NCI-H526 (cell line): ENCODE data around the gene DALRD3.
"Not testable (repeated sequence)": the region's sequence is repeated elsewhere in the genome, so short reads cannot be mapped to it uniquely, and the experiment has no call there.

Experiments
- DNase-seq, 2 experiments: peaks; one replicate each; lab custom pipeline; 2025; lab: John Stamatoyannopoulos, UW

Gene DALRD3

DNA sequence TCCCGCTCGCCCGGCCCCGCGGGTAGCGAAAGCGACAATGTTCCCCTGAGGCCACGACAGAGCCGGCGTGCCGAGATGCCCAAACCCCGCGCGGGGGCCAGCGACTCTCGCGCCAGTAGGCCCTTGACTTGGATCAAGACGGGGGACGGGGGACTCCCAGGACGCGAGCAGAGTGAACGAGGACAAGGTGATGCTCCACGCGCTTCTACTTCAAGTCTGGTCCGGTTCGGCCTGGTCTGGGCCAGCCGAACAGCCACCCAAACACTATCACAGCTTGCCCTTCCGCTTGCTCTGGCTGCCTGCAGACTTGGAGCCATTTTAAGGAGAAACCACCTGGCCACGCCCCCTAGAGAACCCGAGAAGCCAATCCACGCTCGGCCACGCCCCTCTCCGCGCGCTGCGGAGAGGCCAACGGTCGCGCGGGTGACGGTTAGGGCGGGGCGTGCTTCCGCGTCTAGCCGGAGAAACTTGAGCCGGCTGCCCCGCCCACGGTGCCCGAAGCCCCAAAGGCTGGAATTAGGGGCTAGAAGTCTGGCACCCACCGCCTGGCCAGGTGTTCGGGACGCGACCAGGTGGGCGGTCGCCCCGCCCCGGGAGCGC, 2.9 kb upstream of the DALRD3 start:
- peak; percentile 96 to 100 for DNase-seq

DNA sequence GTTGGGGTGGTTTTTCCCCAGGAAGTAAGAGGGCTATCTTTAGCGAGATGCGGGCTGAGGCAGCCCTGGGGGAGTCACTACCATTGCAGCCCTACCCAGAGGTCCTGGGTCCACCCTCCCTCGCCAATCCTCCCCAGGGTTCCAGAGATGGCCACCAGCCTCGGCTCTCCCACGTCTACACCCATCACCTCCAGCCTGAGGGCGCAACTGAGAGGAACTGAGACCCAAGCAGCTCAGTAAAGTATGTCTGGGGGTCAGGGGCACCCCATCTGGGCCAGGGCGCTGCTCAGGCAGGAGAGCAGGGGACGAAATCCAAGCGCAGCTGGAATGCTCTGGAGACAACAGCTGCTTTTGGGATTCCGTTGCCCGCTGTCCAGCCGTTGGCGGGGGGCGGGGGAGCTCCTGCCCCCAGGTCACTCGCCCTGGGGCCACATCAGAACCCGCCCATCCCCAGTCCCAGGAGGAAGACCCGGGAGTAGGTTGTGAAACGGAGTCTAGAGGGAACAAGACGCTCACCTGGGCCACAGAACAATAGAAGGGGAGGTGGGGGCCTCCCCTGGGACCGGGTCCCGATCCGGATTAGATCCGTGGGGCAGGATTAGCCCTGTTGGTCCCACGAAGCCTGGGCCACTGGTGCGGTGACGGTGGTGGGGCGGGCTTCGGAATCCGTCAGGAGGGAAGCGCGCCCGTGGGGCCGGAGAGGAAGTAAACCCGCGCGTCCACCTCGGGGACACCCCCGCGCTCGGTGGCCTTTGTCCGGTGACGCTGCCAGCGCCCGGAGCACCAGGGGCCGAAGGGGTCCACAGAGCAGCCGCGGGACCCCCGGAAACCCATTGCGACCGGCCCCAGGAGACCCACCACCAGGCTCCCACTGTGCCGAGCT, 2.2 kb upstream of the DALRD3 start:
- peak; percentile 48 to 71 for DNase-seq

DNA sequence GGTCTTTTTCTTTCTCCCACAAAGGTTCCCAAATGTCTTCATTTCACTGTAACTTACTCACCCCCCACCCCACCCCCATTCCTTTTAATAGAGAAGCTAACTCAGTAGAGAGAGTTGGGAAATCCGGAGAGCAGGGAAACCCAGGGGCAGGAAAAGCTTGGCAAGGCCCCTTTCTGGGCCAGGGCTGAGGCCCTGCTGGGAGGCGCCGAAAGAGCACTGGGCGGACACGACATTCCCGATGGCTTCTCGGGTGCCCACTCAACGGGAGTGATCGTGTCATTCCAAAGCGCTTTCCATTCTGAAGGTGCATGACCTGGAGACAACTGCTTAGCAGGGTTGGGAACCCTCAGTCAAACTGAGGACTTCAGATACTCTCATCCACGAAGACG, 1.6 kb upstream of the DALRD3 start:
- DNase-seq = peak in 1 of 2 experiments; percentile 47

DNA sequence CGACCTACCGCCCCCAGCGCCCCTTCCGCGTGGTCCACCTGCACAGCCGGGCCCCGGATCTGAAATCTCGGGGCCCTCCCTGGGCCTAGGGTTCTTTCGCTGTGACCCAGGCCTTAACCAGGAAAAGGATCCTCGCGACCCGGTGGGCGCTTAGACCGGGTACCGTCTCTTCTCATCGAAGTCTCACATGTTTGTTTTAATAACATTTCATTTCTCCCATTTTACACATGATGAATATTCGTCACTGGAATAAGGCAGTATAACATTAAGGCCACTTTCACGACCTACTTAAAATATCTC, 277 bp upstream of the DALRD3 start:
- DNase-seq = no peak

DNA sequence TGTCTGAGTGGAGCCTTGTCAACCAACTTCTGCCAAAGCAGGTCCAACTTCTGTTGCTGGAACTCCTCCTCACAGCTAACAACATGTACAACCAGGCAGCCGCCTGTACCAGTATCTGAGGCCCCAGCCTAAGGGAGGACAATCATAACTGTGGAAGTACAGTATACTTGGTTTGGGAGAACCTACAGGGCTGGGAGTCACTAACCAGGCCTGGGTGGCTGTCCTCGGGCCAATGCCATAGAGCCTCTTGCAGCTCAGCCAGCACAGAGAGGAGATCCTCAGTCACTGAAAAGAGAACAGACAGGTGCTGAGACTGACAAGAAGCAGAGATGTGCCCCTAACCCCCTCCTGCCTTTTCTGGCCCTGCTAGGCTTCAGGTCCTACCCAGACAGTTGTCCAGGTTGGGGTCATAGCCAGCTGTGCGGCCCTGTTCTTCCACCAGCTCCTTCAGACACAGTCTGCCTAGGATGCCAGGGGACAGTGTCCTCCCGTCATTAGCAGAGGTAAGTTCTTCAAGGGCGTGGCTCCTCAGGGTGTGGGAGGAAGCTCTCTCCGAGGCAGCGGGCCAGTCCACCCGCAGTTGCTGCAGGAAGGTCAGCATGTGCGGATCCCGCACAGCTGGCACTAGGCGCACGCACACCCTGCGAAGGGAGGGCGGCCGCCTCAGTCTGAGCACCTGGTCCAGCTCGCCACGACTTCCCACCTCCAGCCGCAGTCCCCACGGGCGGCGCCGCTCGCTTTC, 980 bp downstream of the DALRD3 start:
- peak in 1 of 2 experiments; percentile 27 for DNase-seq

DNA sequence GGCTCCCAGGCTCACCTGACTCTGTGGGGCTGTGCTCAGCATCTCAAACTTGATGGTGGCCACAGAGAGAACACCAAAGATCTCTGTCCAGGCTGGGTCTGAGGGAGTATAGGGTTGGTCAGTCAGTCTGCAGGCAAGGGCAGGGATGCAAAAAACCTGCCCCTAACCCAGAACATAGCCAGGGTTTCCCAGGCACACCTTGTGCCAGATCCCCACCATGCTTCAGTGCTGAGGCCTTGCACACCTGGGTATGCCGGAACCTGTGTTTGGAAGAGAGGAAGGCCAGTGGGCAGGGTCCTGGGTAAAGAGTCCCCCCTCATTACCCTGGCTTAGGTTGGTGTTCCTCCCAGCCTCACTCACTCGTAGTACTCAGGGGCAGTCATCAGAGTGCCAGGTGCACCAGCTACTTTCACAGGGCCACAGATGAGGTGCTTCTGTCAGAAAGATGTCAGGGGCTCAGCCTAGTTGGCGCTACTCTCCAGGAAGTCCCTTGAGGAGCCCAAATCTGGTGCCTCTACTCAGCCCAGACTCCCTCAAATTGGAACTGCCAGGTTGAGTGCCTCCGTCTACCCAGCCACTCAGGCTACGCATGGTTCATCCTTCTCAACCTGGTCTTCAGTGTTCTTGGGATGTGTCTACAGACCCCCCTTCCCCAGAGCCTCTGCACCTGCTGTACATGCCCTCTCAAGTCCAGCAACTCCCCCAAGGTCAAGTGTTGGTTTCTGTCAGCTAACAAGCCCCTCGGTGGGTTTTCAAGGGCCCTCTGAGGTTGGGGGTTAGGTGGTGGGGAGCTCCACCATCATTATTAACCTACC, 1.8 kb downstream of the DALRD3 start:
- peak in 1 of 2 experiments; percentile 13 for DNase-seq

DNA sequence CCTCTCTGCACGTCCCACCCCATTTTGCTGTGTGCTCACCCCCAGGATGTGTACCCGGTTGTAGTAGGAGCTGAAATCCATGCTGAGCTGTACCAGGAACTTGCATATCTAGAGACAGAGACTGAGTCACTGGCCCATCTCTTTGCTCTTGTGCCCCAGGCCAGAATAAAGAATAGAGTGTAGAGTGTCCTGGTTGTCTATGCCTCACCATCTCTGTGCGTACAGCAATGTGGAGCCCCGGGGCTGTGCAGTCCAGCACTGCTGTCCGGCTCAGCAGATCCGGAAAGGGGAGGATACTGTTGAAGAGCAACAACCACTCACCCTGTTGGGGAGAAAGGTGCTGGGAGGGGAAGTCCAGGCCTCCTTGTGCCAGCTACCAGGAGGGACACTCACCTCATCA, 2.6 kb downstream of the DALRD3 start:
- no peak for DNase-seq

DNA sequence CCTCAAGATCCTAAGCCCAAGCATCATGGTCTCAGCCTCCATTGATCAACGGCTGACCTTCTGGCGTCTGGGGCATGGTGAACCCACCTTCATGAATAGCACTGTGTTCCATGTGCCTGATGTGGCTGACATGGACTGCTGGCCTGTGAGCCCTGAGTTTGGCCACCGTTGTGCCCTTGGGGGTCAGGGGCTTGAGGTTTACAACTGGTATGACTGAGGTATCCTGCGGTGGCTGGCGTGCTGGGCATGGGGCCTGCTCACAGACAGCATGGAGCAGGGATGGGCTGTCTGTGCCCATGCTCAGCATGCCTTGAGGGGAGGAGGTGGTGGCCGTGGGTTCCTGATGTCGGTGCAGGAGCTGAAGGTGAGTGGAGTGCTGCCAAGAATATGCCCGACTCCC, 3.3 kb downstream of the DALRD3 start:
- no peak for DNase-seq

DNA sequence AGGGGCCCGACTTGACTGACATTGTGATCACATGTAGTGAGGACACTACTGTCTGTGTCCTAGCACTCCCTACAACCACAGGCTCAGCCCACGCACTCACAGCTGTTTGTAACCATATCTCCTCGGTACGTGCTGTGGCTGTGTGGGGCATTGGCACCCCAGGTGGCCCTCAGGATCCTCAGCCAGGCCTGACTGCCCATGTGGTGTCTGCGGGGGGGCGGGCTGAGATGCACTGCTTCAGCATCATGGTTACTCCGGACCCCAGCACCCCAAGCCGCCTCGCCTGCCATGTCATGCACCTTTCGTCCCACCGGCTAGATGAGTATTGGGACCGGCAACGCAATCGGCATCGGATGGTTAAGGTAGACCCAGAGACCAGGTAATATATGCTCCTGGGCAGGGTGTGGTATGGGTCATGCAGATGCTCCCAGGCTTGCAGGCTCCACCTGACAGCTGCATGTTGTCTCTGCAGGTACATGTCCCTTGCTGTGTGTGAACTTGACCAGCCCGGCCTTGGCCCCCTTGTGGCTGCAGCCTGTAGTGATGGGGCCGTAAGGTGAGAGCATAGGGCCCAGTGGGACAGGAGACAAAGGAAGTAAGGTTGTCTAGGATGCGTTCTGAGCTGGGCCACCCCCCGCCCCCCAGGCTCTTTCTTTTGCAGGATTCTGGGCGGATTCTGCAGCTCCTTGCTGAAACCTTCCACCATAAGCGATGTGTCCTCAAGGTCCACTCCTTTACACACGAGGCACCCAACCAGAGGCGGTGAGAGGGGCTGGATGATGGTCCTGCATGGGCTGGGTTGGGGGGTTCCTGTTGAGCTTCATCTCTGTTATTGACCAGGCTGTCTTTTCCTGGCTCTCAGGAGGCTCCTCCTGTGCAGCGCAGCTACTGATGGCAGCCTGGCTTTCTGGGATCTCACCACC, 4.4 kb downstream of the DALRD3 start:
- DNase-seq = peak; percentile 52 to 77

DNA sequence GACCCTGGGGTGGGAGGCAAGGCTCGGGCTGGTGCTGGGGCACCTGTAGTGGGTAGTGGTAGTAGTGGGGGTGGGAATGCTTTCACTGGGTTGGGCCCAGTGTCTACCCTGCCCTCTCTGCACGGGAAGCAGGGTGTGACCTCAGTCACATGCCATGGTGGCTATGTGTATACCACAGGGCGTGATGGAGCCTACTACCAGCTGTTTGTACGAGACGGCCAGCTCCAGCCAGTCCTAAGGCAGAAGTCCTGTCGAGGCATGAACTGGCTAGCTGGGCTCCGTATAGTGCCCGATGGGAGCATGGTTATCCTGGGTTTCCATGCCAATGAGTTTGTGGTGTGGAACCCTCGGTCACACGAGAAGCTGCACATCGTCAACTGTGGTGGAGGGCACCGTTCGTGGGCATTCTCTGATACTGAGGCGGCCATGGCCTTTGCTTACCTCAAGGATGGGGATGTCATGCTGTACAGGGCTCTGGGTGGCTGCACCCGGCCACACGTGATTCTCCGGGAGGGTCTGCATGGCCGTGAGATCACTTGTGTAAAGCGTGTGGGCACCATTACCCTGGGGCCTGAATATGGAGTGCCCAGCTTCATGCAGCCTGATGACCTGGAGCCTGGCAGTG, 5.2 kb downstream of the DALRD3 start:
- DNase-seq = no peak

DNA sequence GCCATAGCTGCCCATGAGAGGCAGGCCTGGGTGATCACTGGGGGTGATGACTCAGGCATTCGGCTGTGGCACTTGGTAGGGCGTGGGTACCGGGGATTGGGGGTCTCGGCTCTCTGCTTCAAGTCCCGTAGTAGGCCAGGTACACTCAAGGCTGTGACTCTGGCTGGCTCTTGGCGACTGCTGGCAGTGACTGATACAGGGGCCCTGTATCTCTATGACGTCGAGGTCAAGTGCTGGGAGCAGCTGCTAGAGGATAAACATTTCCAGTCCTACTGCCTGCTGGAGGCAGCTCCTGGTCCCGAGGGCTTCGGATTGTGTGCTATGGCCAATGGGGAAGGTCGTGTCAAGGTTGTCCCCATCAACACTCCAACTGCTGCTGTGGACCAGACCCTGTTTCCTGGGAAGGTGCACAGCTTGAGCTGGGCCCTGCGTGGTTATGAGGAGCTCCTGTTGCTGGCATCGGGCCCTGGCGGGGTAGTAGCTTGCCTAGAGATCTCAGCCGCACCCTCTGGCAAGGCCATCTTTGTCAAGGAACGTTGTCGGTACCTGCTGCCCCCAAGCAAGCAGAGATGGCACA, 5.9 kb downstream of the DALRD3 start:
- no peak for DNase-seq

DNA sequence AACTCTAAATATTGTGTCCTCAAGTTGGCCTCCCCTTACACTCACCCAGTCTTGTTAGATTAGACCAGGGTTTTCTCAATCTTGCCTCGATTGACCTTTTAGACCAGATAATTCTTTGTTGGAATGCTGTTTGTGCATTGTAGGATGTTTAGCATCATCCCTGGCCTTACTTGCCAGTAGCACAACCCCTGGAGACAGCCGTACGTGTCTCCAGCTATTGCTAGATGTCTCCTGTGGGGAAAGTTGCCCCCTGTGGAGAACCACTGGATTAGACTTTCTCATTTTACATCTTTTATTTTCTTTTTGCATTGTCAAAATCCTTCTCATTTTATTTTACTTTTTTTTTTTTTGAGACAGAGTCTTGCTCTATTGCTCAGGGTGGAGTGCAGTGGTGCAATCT, 9.0 kb downstream of the DALRD3 start:
- no peak for DNase-seq

DNA sequence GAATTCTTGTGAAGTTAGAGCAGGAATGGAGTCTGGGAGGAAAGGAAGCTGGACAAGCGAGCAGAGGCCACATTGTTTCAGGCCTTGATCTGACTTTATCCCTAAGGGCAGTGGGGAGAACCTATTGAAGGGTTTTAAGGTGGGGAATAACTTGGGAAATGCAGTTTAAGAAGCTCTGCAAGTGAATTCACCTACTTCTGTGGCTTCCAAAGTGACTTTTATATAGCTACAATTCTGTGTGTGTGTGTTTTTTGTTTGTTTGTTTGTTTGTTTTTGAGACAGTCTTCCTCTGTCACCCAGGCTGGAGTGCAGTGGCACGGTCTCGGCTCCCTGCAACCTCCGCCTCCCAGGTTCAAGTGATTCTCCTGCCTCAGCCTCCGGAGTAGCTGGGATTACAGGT, 9.8 kb downstream of the DALRD3 start:
- DNase-seq = not testable (repeated sequence)

DNA sequence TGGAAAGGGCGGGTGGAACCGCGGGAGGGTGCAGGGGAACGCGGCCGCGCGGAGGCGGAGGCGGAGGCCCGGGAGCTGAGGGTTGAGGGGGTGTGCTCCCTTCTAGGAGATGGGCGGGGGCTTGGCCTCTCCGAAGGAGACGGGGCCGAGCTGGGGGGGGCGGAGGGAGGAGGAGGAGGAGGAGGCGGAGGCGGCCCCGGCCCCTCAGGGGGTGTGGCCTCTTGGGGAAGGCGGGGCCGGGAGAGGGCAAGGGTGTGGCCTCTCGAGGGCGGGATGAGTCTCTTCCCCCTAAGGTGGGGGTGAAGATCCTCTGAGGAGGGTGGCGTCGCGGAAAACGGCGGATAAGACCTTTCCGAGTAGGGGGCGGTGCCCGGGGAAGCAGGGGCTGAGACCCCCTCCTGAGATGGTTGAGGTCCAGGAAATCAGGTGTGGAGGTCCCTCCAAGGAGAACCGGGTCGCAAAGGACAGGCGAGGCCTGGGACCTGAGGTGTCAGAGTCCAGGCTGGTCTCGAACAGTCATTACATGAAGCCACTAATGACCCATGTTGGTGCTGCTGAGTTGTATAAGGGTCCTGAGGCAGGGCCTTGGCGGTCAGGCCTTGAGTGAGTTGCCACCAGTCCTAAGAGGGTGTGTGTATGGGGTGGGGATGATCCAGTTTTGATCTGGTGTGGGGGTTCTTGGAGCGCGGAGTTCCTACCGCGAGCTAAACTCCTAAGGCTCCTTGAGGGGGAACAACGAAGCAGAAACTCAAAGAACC, 10.4 kb downstream of the DALRD3 start:
- peak; percentile 26 to 87 for DNase-seq

DNA sequence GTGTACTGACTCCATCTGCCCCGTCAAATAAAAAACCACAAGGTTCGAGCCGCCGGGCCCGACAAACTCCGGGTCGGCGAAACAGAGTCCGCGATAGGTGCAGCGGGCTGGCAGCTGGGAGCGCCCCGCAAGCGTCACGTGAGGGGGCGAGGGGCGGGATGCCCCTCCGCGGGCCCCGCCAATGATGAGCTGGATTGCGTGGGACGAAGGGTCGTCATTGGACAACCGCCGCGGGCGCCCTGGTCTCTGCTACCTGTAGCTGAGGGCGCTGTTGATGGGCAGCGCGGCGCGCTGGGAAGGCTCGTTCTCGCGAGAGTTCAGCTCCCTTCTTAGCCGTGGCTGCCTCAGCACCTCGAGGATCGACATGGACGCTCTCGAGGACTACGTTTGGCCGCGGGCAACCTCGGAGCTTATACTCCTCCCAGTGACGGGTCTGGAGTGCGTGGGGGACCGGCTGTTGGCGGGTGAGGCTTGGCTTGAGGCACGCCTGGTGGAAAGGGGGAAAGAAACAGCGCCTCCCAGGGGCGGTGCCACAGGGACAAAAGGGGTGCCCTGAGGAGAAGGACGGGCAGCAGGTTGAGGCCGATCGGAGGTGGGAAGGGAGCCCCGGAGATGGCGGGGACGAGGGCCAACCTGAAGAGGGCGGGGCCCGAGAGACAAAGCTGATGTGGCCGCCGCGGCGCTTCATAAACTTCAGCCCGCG, 11.2 kb downstream of the DALRD3 start, which contains the start of gene WDR6:
WDR6 (plus strand) TSS at position 324 of the 703 bp plus-strand sequence; CDS start at position 365, 41 bp downstream.
- DNase-seq = peak; percentile 94 to 98

DNA sequence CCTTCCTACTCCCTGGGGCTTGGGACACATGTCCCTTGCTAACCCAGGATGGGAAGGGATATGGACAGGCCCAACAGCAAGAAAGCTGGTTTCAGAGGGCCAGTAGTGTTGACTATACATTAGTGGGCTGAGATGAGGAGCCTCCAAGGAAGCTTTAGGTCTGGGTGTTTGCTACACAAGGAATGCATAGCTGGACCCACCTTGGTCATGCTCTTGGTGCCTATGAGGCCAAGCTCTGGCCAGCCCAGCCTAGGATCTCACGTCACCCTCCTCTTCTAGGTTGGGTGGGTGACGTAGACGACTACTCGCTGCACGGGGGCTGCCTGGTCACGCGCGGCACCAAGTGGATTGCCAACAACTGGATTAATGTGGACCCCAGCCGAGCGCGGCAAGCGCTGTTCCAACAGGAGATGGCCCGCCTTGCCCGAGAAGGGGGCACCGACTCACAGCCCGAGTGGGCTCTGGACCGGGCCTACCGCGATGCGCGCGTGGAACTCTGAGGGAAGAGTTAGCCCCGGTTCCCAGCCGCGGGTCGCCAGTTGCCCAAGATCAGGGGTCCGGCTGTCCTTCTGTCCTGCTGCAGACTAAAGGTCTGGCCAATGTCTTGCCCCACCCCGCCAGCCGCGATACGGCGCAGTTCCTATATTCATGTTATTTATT, 11.8 kb downstream of the DALRD3 start:
- DNase-seq = peak in 1 of 2 experiments; percentile 42

DNA sequence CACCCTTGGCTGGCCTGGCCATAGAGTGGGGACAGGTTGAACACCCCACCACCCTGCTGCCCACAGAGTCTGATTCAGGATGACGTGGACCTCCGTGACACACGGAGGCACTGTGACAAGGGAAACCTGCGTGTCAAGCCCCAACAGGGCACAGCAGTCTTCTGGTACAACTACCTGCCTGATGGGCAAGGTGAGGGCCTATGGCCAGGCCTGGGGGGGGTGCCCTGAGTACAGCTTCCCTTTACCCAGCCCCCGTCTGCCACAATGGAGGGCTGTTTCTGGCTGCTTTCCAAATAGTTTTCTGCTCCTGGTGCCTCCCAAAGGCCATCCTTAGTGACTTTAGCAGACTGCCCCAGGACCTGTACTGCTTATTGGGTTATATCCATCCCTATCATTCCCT, 12.4 kb downstream of the DALRD3 start:
- DNase-seq = no peak

DNA sequence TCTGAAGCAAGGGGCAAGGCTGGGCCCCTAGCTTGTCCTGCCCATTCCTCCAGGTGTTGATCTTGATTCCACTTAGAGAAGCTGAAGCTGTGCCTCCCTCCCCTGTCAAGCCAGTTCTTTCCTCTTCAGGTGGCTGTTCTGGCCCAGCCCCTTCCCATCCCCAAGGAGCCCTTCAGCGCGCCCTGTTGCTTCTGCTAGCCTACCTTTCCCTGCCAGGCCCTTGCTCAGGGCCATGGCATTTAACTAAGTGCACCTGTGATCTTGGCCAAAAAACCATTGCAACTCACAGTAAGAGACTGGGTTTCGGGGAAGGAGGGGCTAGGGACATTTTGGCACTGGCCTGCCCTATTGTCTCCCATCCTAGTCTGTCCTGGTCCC, 13.1 kb downstream of the DALRD3 start:
- DNase-seq = no peak
